HepG2 (cell line): ENCODE measurements around the gene MAPRE3. TPM values are rescaled to one million over a fixed set of nuclear protein-coding genes. Genes with fewer than 3 reads are reported as not detected.
A peak's percentile ranks its signal among the peaks of the same experiment; 100 is the strongest.

Source experiments
- ARHGAP35 ChIP-seq: sonication (generic); formaldehyde crosslinking; IDR thresholded peaks from 2 replicates; pipeline ENCODE4 v1.9.0; 2022; ENCODE audit warnings: mild to moderate bottlenecking, inconsistent platforms, moderate library complexity, missing genetic modification reagents, borderline replicate concordance
- ARNT ChIP-seq: fragments of 450-650 bp; IDR thresholded peaks from 2 replicates; pipeline ENCODE4 v1.6.1; 2017
- ATF1 ChIP-seq: IDR thresholded peaks from 2 replicates; pipeline ENCODE4 v1.6.1; 2016; ENCODE audit warnings: mild to moderate bottlenecking, control low read depth
- DNMT3B ChIP-seq: conservative IDR thresholded peaks from 2 replicates; pipeline ENCODE4 v1.6.1; 2016; ENCODE audit warnings: missing biosample characterization, control low read depth
- HNF1A ChIP-seq, 2 experiments: sonication (generic) in 1 of 2; formaldehyde crosslinking in 1 of 2; IDR thresholded peaks; 2 replicates each; pipeline versions ENCODE4 v1.4.0 to v1.6.1; 2016 to 2020; ENCODE audit warnings: borderline replicate concordance in 1 of 2, low read depth in 1 of 2, mild to moderate bottlenecking in 1 of 2, missing genetic modification reagents in 1 of 2
- NAIF1 ChIP-seq: sonication (generic); formaldehyde crosslinking; IDR thresholded peaks from 2 replicates; pipeline ENCODE4 v1.5.0; 2020; ENCODE audit warnings: mild to moderate bottlenecking, missing genetic modification reagents, borderline replicate concordance
- NFE2L2 ChIP-seq: fragments of 150-350 bp; IDR thresholded peaks from 2 replicates; pipeline ENCODE4 v1.6.1; 2014; ENCODE audit warnings: low read length
- NR2C2 ChIP-seq: sonication (generic); formaldehyde crosslinking; IDR thresholded peaks from 2 replicates; pipeline ENCODE4 v1.4.0; 2020; ENCODE audit warnings: missing genetic modification reagents, mild to moderate bottlenecking, moderate library complexity, borderline replicate concordance
- NRL ChIP-seq: sonication (generic); formaldehyde crosslinking; IDR thresholded peaks from 2 replicates; pipeline ENCODE4 v1.5.0; 2020; ENCODE audit warnings: missing genetic modification reagents, mild to moderate bottlenecking, moderate library complexity, borderline replicate concordance
- RARG ChIP-seq: sonication (generic); formaldehyde crosslinking; IDR thresholded peaks from 2 replicates; pipeline ENCODE4 v1.4.0; 2020; ENCODE audit warnings: low read depth, mild to moderate bottlenecking, missing genetic modification reagents
- RFX1 ChIP-seq: fragments of 450-650 bp; IDR thresholded peaks from 2 replicates; pipeline ENCODE4 v1.6.1; 2017
- TBX3 ChIP-seq: fragments of 450-650 bp; IDR thresholded peaks from 2 replicates; pipeline ENCODE4 v1.6.1; 2017; ENCODE audit warnings: antibody characterized with exemption, mild to moderate bottlenecking, inconsistent platforms, borderline replicate concordance
- ZNF12 ChIP-seq: sonication (generic); formaldehyde crosslinking; IDR thresholded peaks from 2 replicates; pipeline ENCODE4 v1.5.0; 2020; ENCODE audit warnings: missing genetic modification reagents
- ZNF605 ChIP-seq: sonication (generic); formaldehyde crosslinking; IDR thresholded peaks from 2 replicates; pipeline ENCODE4 v1.8.0; 2022; ENCODE audit warnings: mild to moderate bottlenecking, missing genetic modification reagents
- ZNF614 ChIP-seq: IDR thresholded peaks from 2 replicates; pipeline ENCODE4 v1.6.1; 2018; ENCODE audit warnings: missing biosample characterization, missing genetic modification reagents, inconsistent platforms, borderline replicate concordance
- ZNF75D ChIP-seq: sonication (generic); formaldehyde crosslinking; IDR thresholded peaks from 2 replicates; pipeline ENCODE4 v1.8.1; 2023; ENCODE audit warnings: missing genetic modification reagents, mild to moderate bottlenecking, borderline replicate concordance
- ZNF841 ChIP-seq: sonication (generic); formaldehyde crosslinking; IDR thresholded peaks from 2 replicates; pipeline ENCODE4 v1.8.1; 2023; ENCODE audit warnings: missing genetic modification reagents, borderline replicate concordance
- polyA plus RNA-seq, 8 experiments: library from polyadenylated mRNA; depleted of rRNA in 3 of 8; stranded (reverse) in 7 of 8; unstranded in 1 of 8; fragments of >200 nt; fragmentation: Illumina TruSeq in 4 of 8; extraction: Trizol in 4 of 8; gene quantifications; 2 replicates each; pipeline versions ENCODE4 v1.2.1 to v1.2.3, GENCODE V29; 2011 to 2016; ENCODE audit warnings: low read depth in 4 of 8, missing spikeins in 1 of 8, mixed read lengths in 1 of 8; ENCODE audit not compliant: insufficient read depth in 1 of 8
- total RNA-seq, 5 experiments: library from RNA; depleted of rRNA; stranded (reverse); fragments of >200 nt; fragmentation: Illumina TruSeq; extraction: Trizol; gene quantifications; 2 replicates each; pipeline ENCODE4 v1.2.3, GENCODE V29; 2016; ENCODE audit warnings: low read depth in 1 of 5
- TF ChIP-seq, protein P1 (sequence below): IDR thresholded peaks from 2 replicates; pipeline ENCODE4 v1.6.1; 2016; ENCODE audit warnings: low read depth, missing genetic modification reagents, missing compliant biosample characterization
- TF ChIP-seq, protein P2 (sequence below): fragments of 450-650 bp; IDR thresholded peaks from 2 replicates; pipeline ENCODE4 v1.6.1; 2017

The MAPRE3 gene
- total and polyA plus RNA-seq, 2 of the 13 experiments (the other 11 are each of a cell fraction or from before 2014, with no cell fraction given): 0.31 to 0.91 TPM

DNA sequence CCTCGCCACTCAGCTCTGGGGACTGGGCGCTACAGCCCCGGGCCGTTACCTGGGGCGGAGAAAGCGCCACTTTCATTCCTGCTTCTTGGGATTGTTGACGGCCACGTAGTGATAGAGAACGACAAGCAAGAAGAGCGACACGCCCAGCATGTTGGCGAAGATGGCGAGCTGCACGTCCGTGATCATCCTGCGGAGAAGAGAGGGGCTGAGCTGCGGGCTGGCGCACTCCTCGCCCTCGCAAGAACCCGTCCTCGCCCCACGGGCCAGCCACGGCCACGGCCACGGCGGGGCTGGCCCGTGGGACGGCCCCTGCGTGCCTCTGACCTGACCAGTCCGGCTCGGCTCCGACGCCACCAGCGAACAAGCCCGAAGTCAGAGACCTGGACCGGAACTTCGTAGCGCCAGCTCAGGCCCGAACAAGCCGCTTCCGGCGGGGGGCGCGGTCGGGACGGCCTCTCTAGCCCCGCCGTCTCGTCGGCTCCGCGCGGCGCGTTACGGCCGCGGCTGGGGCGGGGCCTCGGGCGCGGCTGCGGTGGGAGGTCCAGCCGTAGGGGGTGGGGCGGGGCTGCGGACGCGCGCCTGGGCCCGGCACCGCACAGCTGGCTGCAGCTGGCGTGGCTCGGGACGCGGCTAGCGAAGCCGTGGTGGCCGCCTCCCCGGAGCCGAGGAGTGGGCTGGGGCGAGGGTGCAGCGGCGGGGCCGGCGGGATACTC lies 101.0 kb downstream of the MAPRE3 start, which contains the start of gene OST4 (continued):
- TF ChIP-seq, protein P1, sequence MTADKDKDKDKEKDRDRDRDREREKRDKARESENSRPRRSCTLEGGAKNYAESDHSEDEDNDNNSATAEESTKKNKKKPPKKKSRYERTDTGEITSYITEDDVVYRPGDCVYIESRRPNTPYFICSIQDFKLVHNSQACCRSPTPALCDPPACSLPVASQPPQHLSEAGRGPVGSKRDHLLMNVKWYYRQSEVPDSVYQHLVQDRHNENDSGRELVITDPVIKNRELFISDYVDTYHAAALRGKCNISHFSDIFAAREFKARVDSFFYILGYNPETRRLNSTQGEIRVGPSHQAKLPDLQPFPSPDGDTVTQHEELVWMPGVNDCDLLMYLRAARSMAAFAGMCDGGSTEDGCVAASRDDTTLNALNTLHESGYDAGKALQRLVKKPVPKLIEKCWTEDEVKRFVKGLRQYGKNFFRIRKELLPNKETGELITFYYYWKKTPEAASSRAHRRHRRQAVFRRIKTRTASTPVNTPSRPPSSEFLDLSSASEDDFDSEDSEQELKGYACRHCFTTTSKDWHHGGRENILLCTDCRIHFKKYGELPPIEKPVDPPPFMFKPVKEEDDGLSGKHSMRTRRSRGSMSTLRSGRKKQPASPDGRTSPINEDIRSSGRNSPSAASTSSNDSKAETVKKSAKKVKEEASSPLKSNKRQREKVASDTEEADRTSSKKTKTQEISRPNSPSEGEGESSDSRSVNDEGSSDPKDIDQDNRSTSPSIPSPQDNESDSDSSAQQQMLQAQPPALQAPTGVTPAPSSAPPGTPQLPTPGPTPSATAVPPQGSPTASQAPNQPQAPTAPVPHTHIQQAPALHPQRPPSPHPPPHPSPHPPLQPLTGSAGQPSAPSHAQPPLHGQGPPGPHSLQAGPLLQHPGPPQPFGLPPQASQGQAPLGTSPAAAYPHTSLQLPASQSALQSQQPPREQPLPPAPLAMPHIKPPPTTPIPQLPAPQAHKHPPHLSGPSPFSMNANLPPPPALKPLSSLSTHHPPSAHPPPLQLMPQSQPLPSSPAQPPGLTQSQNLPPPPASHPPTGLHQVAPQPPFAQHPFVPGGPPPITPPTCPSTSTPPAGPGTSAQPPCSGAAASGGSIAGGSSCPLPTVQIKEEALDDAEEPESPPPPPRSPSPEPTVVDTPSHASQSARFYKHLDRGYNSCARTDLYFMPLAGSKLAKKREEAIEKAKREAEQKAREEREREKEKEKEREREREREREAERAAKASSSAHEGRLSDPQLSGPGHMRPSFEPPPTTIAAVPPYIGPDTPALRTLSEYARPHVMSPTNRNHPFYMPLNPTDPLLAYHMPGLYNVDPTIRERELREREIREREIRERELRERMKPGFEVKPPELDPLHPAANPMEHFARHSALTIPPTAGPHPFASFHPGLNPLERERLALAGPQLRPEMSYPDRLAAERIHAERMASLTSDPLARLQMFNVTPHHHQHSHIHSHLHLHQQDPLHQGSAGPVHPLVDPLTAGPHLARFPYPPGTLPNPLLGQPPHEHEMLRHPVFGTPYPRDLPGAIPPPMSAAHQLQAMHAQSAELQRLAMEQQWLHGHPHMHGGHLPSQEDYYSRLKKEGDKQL (CRISPR knock-in tag): no peak
- TF ChIP-seq NAIF1 (CRISPR knock-in tag) (no peak), NRL (peak; percentile 87; the same call in 1 of the 2 replicates), ATF1 (CRISPR knock-in tag) (no peak), RFX1 (no peak), ZNF841 (CRISPR knock-in tag) (no peak), HNF1A (IDR thresholded peaks at IDR 0.05; ENCODE audit: low read depth) (no peak), HNF1A (CRISPR knock-in tag; IDR thresholded peaks at IDR 0.05; ENCODE audit: borderline replicate concordance) (peak; percentile 64; the same call in 1 of the 2 replicates), DNMT3B (CRISPR knock-in tag) (no peak), ZNF75D (CRISPR knock-in tag) (no peak), TBX3 (no peak), ZNF605 (CRISPR knock-in tag) (no peak), NFE2L2 (no peak), ZNF614 (CRISPR knock-in tag) (peak; percentile 74; the same call in 1 of the 2 replicates), ZNF12 (no peak), RARG (no peak), NR2C2 (CRISPR knock-in tag) (peak; percentile 77), ARNT (no peak), ARHGAP35 (CRISPR knock-in tag) (no peak; the same call in 1 of the 2 replicates)
- TF ChIP-seq, protein P2, sequence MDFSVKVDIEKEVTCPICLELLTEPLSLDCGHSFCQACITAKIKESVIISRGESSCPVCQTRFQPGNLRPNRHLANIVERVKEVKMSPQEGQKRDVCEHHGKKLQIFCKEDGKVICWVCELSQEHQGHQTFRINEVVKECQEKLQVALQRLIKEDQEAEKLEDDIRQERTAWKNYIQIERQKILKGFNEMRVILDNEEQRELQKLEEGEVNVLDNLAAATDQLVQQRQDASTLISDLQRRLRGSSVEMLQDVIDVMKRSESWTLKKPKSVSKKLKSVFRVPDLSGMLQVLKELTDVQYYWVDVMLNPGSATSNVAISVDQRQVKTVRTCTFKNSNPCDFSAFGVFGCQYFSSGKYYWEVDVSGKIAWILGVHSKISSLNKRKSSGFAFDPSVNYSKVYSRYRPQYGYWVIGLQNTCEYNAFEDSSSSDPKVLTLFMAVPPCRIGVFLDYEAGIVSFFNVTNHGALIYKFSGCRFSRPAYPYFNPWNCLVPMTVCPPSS: no peak
